Smooth muscle cell (in vitro differentiated cells): Measurements from ENCODE around the gene NDUFB2. TPM values are rescaled to one million over a fixed set of nuclear protein-coding genes. Genes with fewer than 3 reads are reported as not detected.

Experiments
- DNase-seq: peaks from one replicate; lab custom pipeline; 2025; ENCODE audit not compliant: unreplicated experiment; lab: John Stamatoyannopoulos, UW
- H2AFZ ChIP-seq: fragments of 200-600 bp; sonication (generic); 2 replicates; pipeline ENCODE4 v1.6.0; 2016; ENCODE audit warnings: antibody characterized with exemption, low read depth, mild to moderate bottlenecking
- H3F3A ChIP-seq: fragments of 200-600 bp; sonication (generic); 2 replicates; pipeline ENCODE4 v1.6.0; 2017; ENCODE audit warnings: antibody characterized with exemption, low read depth
- H3K27ac ChIP-seq: fragments of 200-600 bp; sonication (generic); 2 replicates; pipeline ENCODE4 v1.5.1; 2016; ENCODE audit warnings: low read depth, mild to moderate bottlenecking
- H3K27me3 ChIP-seq: fragments of 200-600 bp; sonication (generic); 2 replicates; pipeline ENCODE4 v1.6.1; 2016; ENCODE audit warnings: low read depth, mild to moderate bottlenecking
- H3K36me3 ChIP-seq: fragments of 200-600 bp; sonication (generic); 2 replicates; pipeline ENCODE4 v1.5.1; 2016; ENCODE audit warnings: low read depth
- H3K4me1 ChIP-seq: fragments of 200-600 bp; sonication (generic); 2 replicates; pipeline ENCODE4 v1.5.1; 2016; ENCODE audit warnings: low read depth
- H3K4me2 ChIP-seq: fragments of 200-600 bp; sonication (generic); 2 replicates; pipeline ENCODE4 v1.6.0; 2016; ENCODE audit warnings: mild to moderate bottlenecking
- H3K4me3 ChIP-seq: fragments of 200-600 bp; sonication (generic); 2 replicates; pipeline ENCODE4 v1.5.1; 2016; ENCODE audit warnings: mild to moderate bottlenecking
- H3K79me2 ChIP-seq: fragments of 200-600 bp; sonication (generic); 2 replicates; pipeline ENCODE4 v1.6.0; 2016; ENCODE audit warnings: low read depth, mild to moderate bottlenecking
- H3K9ac ChIP-seq: fragments of 200-600 bp; sonication (generic); 2 replicates; pipeline ENCODE4 v1.6.0; 2016; ENCODE audit warnings: low read depth
- H3K9me3 ChIP-seq: fragments of 200-600 bp; sonication (generic); replicated peaks from 2 replicates; pipeline ENCODE4 v1.5.1; 2016; ENCODE audit warnings: low read depth
- H4K20me1 ChIP-seq: fragments of 200-600 bp; sonication (generic); 2 replicates; pipeline ENCODE4 v1.6.0; 2016; ENCODE audit warnings: low read depth
- WGBS: methylation state at CpG from one replicate; pipeline ENCODE4 v1.1.7; 2016; ENCODE audit warnings: low lambda C conversion rate; 5-methylcytosine and 5-hydroxymethylcytosine counted together
- polyA plus RNA-seq: library from polyadenylated mRNA; unstranded; fragments of >200 nt; fragmentation: Nextera tagmentation; extraction: Ambion mirVana; gene quantifications from 2 replicates; pipeline ENCODE4 v1.2.1, GENCODE V29; 2016
- total RNA-seq: library from RNA; depleted of rRNA; stranded (reverse); fragments of >200 nt; gene quantifications from 2 replicates; pipeline ENCODE4 v1.2.3, GENCODE V29; 2014
- TF ChIP-seq, protein P1 (sequence below): fragments of 200-600 bp; sonication (generic); IDR thresholded peaks from 2 replicates; pipeline ENCODE4 v1.5.1; 2017; ENCODE audit warnings: borderline replicate concordance, mild to moderate bottlenecking, antibody characterized with exemption; ENCODE audit not compliant: insufficient read depth, poor library complexity, severe bottlenecking

NDUFB2 gene
- total and polyA plus RNA-seq, 2 experiments from 2014 or later: 376 to 380 TPM

DNA sequence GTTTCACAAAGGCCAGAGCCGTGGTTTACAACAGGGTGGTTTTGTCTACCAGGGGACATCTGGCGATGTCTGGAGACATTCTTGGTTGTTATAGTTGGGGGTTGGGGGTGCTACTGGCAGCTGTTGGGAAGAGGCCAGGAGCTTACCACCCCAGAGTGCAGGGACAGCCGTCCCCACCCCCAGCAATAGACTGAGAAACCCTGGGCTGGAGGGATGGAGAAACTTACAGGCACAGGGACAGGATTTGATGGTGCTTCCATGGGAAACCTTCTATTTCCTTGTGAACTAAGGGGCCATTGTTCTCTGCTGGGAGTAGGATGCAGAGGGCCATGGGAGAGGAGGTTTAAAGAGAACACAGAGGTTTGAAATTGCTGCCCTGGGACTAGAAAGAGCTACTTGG is 12.9 kb upstream of the NDUFB2 start:
- no peak overlapping the region for H3K27ac ChIP-seq
- no peaks in the 10 kb centered on the region for H3K36me3 ChIP-seq
- H3K4me2 ChIP-seq: no peak overlapping the region
- H3K4me3 ChIP-seq: no peak overlapping the region
- TF ChIP-seq, protein P1, sequence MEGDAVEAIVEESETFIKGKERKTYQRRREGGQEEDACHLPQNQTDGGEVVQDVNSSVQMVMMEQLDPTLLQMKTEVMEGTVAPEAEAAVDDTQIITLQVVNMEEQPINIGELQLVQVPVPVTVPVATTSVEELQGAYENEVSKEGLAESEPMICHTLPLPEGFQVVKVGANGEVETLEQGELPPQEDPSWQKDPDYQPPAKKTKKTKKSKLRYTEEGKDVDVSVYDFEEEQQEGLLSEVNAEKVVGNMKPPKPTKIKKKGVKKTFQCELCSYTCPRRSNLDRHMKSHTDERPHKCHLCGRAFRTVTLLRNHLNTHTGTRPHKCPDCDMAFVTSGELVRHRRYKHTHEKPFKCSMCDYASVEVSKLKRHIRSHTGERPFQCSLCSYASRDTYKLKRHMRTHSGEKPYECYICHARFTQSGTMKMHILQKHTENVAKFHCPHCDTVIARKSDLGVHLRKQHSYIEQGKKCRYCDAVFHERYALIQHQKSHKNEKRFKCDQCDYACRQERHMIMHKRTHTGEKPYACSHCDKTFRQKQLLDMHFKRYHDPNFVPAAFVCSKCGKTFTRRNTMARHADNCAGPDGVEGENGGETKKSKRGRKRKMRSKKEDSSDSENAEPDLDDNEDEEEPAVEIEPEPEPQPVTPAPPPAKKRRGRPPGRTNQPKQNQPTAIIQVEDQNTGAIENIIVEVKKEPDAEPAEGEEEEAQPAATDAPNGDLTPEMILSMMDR: no peak
- no peaks in the 10 kb centered on the region for H3F3A ChIP-seq
- H4K20me1 ChIP-seq: no peaks in the 10 kb centered on the region
- H3K27me3 ChIP-seq: no peaks in the 10 kb centered on the region
- H3K9ac ChIP-seq: no peak overlapping the region
- 59% methylated on average over 3 of the region's 3 CpGs for WGBS
- no peaks in the 10 kb centered on the region for H3K79me2 ChIP-seq
- H3K4me1 ChIP-seq: peaks cover 9% of the 10 kb centered on the region
- no peaks in the 10 kb centered on the region for H3K9me3 ChIP-seq
- H2AFZ ChIP-seq: no peak overlapping the region
- DNase-seq: no peak

DNA sequence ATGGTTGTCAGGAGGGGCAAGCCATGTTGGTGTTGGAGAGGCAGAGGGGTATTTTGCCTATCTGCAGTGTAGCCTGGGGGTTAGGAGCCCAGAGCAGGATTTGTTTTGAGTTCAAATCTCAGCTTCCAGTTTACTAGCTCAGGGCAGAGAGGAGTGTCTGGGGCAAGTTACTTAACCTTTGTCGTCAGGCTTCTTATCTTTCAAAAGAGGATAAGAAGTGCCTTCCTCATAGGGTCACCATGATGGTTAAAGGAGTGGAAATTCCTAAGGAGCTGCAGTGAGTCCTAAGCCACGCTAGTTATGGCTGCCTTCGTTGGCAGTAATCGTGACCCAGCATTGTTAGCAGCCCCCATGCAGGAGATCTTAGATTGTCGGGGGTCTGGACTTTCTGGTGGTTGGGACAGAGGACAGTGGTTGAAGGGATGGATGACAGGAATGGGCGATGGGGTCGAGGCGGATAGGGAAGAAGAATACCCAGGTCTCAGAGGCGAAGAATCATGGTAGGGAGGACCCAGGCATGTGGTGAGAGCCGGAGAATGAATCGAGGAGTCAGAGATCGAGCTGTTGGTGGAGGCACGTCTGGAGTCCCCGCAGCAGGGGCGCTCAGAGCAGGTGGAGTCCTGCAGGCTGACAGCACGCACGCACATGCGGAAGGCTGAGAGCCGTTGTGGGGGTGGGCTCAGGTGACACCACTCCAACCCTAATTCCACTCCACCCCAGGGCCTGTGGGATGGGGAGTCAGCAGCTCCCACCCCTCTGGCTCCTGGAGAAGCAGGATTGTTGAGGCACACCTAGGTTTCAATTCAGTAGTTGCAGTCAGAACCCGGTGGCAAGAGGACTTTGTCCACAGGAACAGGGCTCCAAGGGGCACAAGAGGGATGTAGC is 12.2 kb upstream of the NDUFB2 start:
- 87% methylated on average over 20 of the region's 20 CpGs for WGBS

DNA sequence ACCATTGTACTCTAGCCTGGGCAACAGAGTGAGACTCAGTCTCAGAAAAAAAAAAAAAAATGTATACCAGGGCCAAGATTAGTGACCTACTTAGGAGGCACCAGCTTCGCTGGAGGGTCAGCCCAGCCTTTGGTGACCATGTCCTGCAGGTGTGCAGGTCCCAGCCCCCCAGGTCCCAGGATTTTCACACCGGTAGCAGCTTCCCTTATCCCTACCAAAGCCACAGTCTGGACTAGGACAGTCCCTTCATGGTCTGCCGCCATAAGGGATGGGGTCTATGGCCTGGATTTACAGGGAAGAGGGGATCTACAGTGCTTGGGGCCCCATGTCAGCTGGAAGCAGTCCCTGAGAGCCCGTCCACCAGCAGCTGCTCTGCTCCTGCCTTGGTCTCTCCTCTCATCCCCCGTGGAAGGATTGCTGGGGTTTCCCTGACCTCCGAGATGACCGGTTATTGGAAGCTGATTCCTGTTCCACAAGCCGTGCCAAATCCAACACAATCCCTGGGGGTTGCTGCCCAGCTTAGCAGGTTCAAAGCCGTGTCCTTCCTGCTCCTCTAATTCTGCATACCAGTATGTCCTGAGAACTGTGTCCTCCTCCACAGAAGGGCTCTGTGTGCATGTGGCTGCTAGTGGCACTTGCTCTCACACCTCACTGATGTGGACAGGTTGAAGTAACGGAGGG is 11.0 kb upstream of the NDUFB2 start:
- TF ChIP-seq, protein P1: no peak
- H3K4me1 ChIP-seq: peaks cover 9% of the 10 kb centered on the region
- H3K27ac ChIP-seq: no peak overlapping the region
- H3K27me3 ChIP-seq: no peaks in the 10 kb centered on the region
- H2AFZ ChIP-seq: no peak overlapping the region
- H3K9me3 ChIP-seq: no peaks in the 10 kb centered on the region
- no peak overlapping the region for H3K4me3 ChIP-seq
- no peaks in the 10 kb centered on the region for H3F3A ChIP-seq
- H3K36me3 ChIP-seq: no peaks in the 10 kb centered on the region
- 96% methylated on average over 10 of the region's 10 CpGs for WGBS
- H3K4me2 ChIP-seq: no peak overlapping the region
- no peak for DNase-seq
- H3K79me2 ChIP-seq: no peaks in the 10 kb centered on the region
- no peaks in the 10 kb centered on the region for H4K20me1 ChIP-seq
- H3K9ac ChIP-seq: no peak overlapping the region

More for the DNA sequence above, 12.2 kb upstream of the NDUFB2 start:
- Histone ChIP-seq H4K20me1 (no peaks in the 10 kb centered on the region), H3K4me1 (peaks cover 9% of the 10 kb centered on the region), H3K27ac (no peak overlapping the region), H2AFZ (no peak overlapping the region), H3K79me2 (no peaks in the 10 kb centered on the region), H3K36me3 (no peaks in the 10 kb centered on the region), H3K27me3 (no peaks in the 10 kb centered on the region), H3K4me3 (no peak overlapping the region), H3K4me2 (no peak overlapping the region), H3K9me3 (no peaks in the 10 kb centered on the region), H3K9ac (no peak overlapping the region), H3F3A (no peaks in the 10 kb centered on the region)
- no peak for DNase-seq
- TF ChIP-seq, protein P1: no peak
